CD4-positive, alpha-beta T cell treated with Interleukin-21 for 1 hour (primary cell): ENCODE measurements around the gene ACBD3.

Experiments
- DNase-seq: peaks from one replicate; pipeline ENCODE4 v3.0.0-alpha.2; 2020

The ACBD3 gene

GRCh38 chr1:226109829-226110248 lies 76.7 kb downstream of the ACBD3 start:
- DNase-seq = peak; percentile 83

GRCh38 chr1:226108935-226109828 lies 77.4 kb downstream of the ACBD3 start:
- DNase-seq = no peak

GRCh38 chr1:226107471-226108460 lies 78.8 kb downstream of the ACBD3 start:
- DNase-seq = no peak

- DNase-seq = no peak
Observed at GRCh38 chr1:226104671-226105121, 81.8 kb downstream of the ACBD3 start.

- DNase-seq = peak; percentile 47
Observed at GRCh38 chr1:226100436-226101391, 85.8 kb downstream of the ACBD3 start.

GRCh38 chr1:226098870-226099835 lies 87.4 kb downstream of the ACBD3 start:
- DNase-seq = no peak

GRCh38 chr1:226097866-226098625 lies 88.5 kb downstream of the ACBD3 start:
- DNase-seq = no peak

- DNase-seq = no peak
Observed at GRCh38 chr1:226095286-226095685, 91.3 kb downstream of the ACBD3 start.
